KMS-11 (cell line): ENCODE data around the gene TBCE.

Source experiments
- H2AFZ ChIP-seq: fragments of 200-600 bp; sonication (generic); 2 replicates; pipeline ENCODE4 v1.6.1; 2016; ENCODE audit warnings: antibody characterized with exemption, mixed run types, low read depth
- H3K27ac ChIP-seq: fragments of 200-600 bp; sonication (generic); 2 replicates; pipeline ENCODE4 v1.6.1; 2016; ENCODE audit warnings: mild to moderate bottlenecking, mixed run types
- H3K27me3 ChIP-seq: fragments of 200-600 bp; sonication (generic); 2 replicates; pipeline ENCODE4 v1.6.1; 2017; ENCODE audit warnings: mild to moderate bottlenecking, low read depth, mixed run types, moderate library complexity; ENCODE audit not compliant: insufficient read depth
- H3K36me3 ChIP-seq: fragments of 200-600 bp; sonication (generic); 2 replicates; pipeline ENCODE4 v1.6.1; 2017; ENCODE audit warnings: mild to moderate bottlenecking, mixed run types; ENCODE audit not compliant: insufficient read depth
- H3K4me1 ChIP-seq: fragments of 200-600 bp; sonication (generic); 2 replicates; pipeline ENCODE4 v1.6.1; 2016; ENCODE audit warnings: mild to moderate bottlenecking, low read depth, mixed run types; ENCODE audit not compliant: poor library complexity, severe bottlenecking
- H3K4me2 ChIP-seq: fragments of 200-600 bp; sonication (generic); 2 replicates; pipeline ENCODE4 v1.7.0; 2016; ENCODE audit warnings: mild to moderate bottlenecking, mixed run types
- H3K4me3 ChIP-seq: fragments of 200-600 bp; sonication (generic); IDR thresholded peaks from 2 replicates; pipeline ENCODE4 v1.6.1; 2017; ENCODE audit warnings: low read depth, low read length, mixed read lengths; ENCODE audit not compliant: insufficient read depth
- H3K79me2 ChIP-seq: fragments of 200-600 bp; sonication (generic); 2 replicates; pipeline ENCODE4 v1.6.1; 2016; ENCODE audit warnings: low read depth, mixed run types; ENCODE audit not compliant: insufficient read depth
- H3K9ac ChIP-seq: fragments of 200-600 bp; sonication (generic); 2 replicates; pipeline ENCODE4 v1.6.1; 2016; ENCODE audit warnings: mild to moderate bottlenecking, mixed run types
- H4K20me1 ChIP-seq: fragments of 200-600 bp; sonication (generic); 2 replicates; pipeline ENCODE4 v1.6.1; 2016; ENCODE audit warnings: mild to moderate bottlenecking, mixed run types; ENCODE audit not compliant: insufficient read depth
- CTCF ChIP-seq: fragments of 200-600 bp; sonication (generic); conservative IDR thresholded peaks from 2 replicates; pipeline ENCODE4 v1.6.1; 2017; ENCODE audit warnings: low read depth, mild to moderate bottlenecking, antibody characterized with exemption, low read length, moderate library complexity, mixed read lengths

Gene TBCE

GRCh38 chr1:235402457-235403200 is 35.4 kb downstream of the TBCE start:
- no peaks in the 10 kb centered on the region for H3K4me1 ChIP-seq
- no peak overlapping the region for H2AFZ ChIP-seq
- H4K20me1 ChIP-seq, result no peaks in the 10 kb centered on the region
- no peaks in the 10 kb centered on the region for H3K36me3 ChIP-seq
- H3K79me2 ChIP-seq, result peaks cover 5% of the 10 kb centered on the region; the same call in 1 of the 2 replicates
- no peak overlapping the region for H3K27ac ChIP-seq
- no peak overlapping the region for H3K9ac ChIP-seq
- TF ChIP-seq CTCF, result no peak
- no peak overlapping the region for H3K4me2 ChIP-seq
- no peak overlapping the region for H3K4me3 ChIP-seq
- H3K27me3 ChIP-seq, result no peaks in the 10 kb centered on the region

GRCh38 chr1:235403593-235403992 is 36.4 kb downstream of the TBCE start:
- H4K20me1 ChIP-seq, result no peaks in the 10 kb centered on the region
- H3K27ac ChIP-seq, result no peak overlapping the region
- no peak for TF ChIP-seq CTCF
- no peaks in the 10 kb centered on the region; the same call in 1 of the 2 replicates for H3K79me2 ChIP-seq
- H3K4me2 ChIP-seq, result no peak overlapping the region
- H3K9ac ChIP-seq, result no peak overlapping the region
- no peaks in the 10 kb centered on the region for H3K36me3 ChIP-seq
- no peaks in the 10 kb centered on the region for H3K27me3 ChIP-seq
- H3K4me3 ChIP-seq, result no peak overlapping the region
- H3K4me1 ChIP-seq, result no peaks in the 10 kb centered on the region
- H2AFZ ChIP-seq, result no peak overlapping the region

- H4K20me1 ChIP-seq, result no peaks in the 10 kb centered on the region
- TF ChIP-seq CTCF, result no peak
- no peaks in the 10 kb centered on the region for H3K36me3 ChIP-seq
- no peak overlapping the region for H3K4me2 ChIP-seq
- no peak overlapping the region for H3K9ac ChIP-seq
- H3K4me3 ChIP-seq, result no peak overlapping the region
- no peak overlapping the region for H2AFZ ChIP-seq
- no peaks in the 10 kb centered on the region for H3K27me3 ChIP-seq
- H3K79me2 ChIP-seq, result no peaks in the 10 kb centered on the region; the same call in 1 of the 2 replicates
- H3K27ac ChIP-seq, result no peak overlapping the region
- H3K4me1 ChIP-seq, result no peaks in the 10 kb centered on the region
These were observed 37.0 kb downstream of the TBCE start for GRCh38 chr1:235404190-235404589.

- Histone ChIP-seq H3K36me3 (no peaks in the 10 kb centered on the region), H3K79me2 (no peaks in the 10 kb centered on the region), H2AFZ (no peak overlapping the region), H3K27ac (no peak overlapping the region), H3K27me3 (no peaks in the 10 kb centered on the region), H3K4me3 (no peak overlapping the region), H4K20me1 (no peaks in the 10 kb centered on the region), H3K4me1 (no peaks in the 10 kb centered on the region), H3K9ac (no peak overlapping the region), H3K4me2 (no peak overlapping the region)
- TF ChIP-seq CTCF, result no peak
These were observed 40.2 kb downstream of the TBCE start for GRCh38 chr1:235407419-235407818.
